Effector CD4-positive, alpha-beta T cell (primary cell): ENCODE data around the gene POLE2.
"Not testable (repeated sequence)": the region's sequence is repeated elsewhere in the genome, so short reads cannot be mapped to it uniquely, and the experiment has no call there.

ENCODE experiments used
- DNase-seq: peaks from one replicate; pipeline ENCODE4 v3.0.0-alpha.2; 2020
- total RNA-seq: gene quantifications from one replicate; lab custom pipeline; 2026; lab: John Stamatoyannopoulos, UW

Gene POLE2
- 3.6 reads per million, percentile 14 among the genes with 10 or more reads in this experiment for total RNA-seq

DNA sequence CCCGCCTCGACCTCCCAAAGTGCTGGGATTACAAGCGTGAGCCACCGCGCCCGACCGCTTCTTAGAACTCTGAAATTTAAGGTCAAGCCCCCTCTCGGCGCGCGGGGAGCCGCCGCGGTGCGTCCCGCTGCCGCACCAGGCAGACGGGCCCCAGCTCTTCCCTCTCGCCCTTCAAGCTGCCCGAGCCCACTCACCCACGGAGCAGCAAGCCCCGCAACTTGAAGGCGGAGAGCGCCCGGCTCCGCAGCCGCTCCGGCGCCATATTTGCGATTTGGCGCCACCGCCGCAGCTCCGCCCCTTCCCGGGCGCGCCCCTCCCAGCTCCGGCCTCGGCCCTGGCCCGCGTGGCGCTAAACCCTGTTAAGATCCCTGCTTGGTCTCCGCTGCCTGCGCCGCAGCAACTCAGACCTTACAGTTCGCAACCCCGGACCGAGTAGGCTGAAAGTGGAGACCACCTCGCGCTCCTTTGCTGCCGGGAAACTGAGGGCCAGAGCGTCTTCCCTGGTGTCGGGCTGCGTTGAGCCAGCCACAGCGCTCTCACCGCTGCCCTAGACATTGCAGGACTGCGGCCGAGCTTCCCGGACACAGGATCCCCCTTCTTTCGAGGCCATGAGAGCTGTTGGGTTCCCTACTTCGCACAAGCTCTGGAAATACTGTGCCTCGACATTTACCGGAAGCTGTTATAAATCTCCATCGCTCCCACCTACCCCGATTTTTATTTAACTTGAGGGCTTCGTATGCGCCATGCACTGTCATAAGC lies at the start of gene POLE2:
TSS of gene POLE2 (minus strand) at position 273 of the 759 bp plus-strand sequence. CDS start at position 262, 11 bp downstream.
- DNase-seq: peak; percentile 60

- DNase-seq: not testable (repeated sequence)
Observed at GRCh38 chr14:49735669-49736068, 47.7 kb upstream of the POLE2 start.

DNA sequence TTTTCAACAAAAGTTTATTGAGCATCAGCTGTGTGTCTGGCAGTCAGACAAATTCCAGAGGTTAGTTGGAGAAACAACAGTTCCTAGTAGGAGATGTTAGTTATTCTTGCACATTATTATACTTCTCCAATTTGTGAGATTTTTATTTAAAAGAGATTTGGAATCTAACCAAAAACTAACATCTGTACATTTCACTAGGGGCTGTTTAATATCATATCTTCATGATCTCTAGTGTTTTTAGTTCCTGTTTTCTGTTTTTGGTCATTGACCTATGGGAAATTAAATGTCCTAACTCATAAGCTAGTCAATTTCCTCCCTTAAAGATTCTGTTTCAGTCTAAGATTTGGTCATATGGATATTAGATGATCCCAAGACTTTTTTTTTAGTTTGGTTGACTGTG lies 45.8 kb upstream of the POLE2 start:
- DNase-seq: no peak

- DNase-seq: no peak
Observed at GRCh38 chr14:49732896-49733295, 44.9 kb upstream of the POLE2 start.

DNA sequence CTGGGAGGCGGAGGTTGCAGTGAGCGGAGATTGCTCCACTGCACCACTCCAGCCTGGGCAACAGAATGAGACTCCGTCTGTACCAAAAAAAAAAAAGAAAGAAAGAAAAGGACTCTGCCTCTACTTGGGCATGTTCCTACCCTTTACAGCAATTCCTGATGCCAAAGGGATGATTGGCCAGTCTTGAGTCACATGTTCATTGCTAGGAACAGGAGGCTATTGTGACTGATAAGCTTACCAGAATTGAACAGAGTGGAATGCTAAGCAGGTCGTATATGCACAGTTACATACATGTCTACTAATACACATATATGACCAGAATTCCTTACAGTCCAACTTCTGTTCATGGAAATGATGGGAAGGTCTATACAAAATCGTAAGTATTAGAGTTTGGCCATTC lies 39.2 kb upstream of the POLE2 start:
- no peak for DNase-seq

DNA sequence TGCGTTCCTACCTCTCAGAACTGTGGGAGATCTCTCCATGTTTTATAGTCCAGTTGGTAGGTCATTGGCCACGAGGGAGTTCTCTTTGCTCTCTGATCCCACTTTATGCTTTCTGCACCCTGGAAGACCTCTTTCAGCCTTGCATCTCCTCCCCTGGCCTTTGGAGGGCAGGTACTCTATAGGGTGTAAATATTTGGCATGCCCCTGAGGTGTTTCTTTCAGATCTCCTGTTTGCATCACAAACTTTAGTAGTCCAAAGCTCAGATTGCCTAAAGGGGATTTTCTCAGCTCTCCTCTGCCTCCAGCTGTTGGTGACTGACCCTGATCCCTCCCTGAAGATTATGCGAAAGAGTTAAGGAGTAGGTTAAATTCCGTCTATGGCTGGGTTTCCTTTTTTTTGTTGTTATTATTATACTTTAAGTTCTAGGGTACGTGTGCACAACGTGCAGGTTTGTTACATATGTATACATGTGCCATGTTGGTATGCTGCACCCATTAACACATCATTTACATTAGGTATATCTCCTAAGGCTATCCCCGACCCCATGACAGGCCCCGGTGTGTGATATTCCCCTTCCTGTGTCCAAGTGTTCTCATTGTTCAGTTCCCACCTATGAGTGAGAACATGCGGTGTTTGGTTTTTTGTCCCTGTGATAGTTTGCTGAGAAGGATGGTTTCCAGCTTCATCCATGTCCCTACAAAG lies 33.9 kb upstream of the POLE2 start:
- DNase-seq: not testable (repeated sequence)

DNA sequence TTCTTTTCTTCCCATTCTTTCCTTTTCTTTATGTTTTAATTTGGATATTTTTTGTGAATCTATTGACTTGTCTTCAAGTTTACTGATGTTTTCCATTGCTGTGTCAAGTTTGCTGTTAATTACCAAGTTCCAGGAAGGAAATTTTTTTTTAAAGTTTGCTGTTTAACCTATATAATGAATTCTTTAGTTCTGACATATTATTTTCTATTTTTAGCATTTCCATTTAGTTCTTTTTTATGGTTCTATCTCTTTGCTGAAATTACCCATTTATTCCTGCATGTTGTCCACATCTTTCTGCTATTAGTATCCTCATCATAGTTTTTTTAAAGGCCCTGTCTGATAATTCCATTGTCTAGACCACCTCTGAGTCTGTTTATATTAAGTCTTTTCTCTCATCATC lies 32.7 kb upstream of the POLE2 start:
- no peak for DNase-seq

- not testable (repeated sequence) for DNase-seq
Observed at GRCh38 chr14:49710993-49711392, 23.0 kb upstream of the POLE2 start.

DNA sequence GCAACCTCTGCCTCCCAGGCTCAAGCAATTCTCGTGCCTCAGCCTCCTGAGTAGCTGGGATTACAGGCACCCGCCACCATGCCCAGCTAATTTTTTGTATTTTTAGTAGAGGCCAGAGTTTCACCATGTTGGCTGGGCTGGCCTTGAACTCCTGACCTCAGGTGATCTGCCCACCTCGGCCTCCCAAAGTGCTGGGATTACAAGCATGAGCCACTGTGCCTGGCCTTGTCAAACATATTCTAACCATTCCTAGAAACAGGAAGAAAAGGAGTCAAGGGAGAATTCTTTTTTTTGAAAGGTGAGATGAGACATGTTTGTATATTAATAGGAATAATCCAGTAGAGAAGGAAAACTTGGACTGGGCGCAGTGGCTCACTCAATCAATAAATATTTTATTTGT lies 16.5 kb upstream of the POLE2 start:
- DNase-seq: not testable (repeated sequence)

DNA sequence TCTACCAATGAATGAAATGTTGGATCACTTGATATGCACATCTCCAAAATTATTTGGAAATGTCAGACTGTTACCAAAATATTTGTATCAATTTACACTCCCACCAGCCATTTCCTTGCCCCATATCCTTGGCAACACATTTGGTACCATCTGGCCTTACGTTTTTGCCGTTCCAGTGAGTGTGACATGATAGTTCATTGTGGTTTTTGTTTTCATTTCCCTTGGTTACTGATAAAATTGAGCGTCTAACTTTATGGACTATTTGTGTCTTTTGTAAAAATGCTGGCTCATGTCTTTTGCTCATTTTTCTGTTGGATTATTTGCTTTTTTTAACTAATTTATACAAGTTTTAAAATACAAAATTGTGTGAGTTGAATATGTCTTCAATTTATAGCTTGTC lies 16.0 kb upstream of the POLE2 start:
- DNase-seq: no peak

- DNase-seq: no peak
Observed at GRCh38 chr14:49702725-49703124, 14.7 kb upstream of the POLE2 start.

DNA sequence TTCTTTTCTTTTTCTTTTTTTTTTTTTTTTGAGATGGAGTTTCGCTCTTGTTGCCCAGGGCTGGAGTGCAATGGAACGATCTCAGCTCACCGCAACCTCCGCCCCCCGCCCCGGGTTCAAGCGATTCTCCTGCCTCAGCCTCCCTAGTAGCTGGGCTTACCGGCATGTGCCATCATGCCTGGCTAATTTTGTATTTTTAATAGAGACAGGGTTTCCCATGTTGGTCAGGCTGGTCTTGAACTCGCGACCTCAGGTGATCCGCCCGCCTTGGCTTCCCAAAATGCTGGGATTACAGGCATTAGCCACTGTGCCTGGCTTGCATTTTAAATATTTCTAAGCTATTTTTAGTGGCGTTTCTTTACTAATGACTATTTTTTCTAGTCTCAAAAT lies 5.7 kb upstream of the POLE2 start:
- DNase-seq: not testable (repeated sequence)

DNA sequence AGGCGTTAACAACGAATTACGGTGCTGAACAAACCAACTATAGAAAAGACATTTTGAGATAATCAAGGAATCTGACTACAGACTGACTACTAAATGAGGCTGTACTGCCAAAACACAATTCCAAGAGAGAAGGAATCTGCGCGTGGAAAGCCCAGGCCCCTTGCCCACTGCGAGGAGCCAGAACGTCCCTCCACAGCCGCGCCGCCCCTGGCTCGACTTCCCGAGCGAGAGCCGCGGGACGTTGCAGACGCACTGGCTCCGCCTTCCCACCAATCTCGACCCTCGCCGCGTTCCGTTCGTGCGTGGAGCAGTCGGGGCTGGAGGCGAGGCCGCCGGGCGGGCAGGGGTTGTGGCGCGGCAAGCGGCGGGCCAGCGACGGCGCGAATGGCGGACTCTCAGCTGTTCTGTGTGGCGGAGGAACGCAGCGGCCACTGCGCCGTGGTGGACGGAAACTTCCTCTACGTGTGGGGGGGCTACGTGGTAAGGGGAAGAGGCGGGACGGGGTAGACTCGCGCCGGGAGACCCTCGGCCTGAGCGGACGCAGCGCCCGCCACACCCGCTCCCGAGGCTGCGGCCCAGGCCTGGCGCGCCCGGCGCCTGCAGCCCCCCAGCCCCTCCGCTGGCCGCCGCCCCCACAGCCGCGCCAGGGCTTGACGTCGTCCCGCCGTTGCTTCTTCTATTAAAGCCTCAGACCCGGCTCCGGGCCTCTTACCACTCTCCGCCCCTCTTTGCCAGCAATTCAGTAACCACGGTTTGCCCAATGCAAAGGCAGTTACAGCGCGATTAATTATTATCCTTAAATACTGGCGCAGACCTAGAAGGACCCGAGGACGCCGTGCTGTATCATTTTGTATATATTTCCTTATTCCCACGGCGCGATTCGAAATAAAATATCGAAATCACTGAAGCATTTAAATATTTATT lies 5.1 kb upstream of the POLE2 start, which contains the start of gene KLHDC1:
TSS of gene KLHDC1 (plus strand) at position 310 of the 924 bp plus-strand sequence. CDS start at position 385, 75 bp downstream.
- DNase-seq: peak; percentile 76

DNA sequence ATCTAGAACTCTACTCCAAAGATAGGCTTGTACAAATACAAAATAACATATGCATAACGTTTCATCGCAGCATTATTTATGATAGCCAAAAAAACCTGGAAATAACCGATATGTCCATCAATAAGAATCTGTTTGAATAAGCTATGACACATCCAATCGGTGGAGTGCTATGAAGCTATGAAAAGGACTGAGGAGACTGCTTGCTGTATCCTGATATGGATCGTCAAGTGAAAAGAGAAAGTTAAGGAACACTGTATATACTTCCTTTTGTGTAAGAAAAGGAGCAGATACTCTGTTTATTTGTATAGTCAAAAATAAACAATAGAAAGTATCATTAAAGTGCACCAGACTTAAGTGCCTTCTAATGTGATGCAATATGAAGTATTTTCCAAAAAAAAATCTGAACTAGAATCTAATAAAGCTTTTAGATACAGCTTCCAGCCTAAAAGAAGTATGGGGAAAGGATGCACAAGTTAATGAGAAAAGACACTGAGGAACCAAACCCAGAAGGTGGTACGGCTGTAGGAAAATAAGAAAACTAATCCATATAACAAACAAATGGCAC lies 4.3 kb upstream of the POLE2 start:
- DNase-seq: no peak

DNA sequence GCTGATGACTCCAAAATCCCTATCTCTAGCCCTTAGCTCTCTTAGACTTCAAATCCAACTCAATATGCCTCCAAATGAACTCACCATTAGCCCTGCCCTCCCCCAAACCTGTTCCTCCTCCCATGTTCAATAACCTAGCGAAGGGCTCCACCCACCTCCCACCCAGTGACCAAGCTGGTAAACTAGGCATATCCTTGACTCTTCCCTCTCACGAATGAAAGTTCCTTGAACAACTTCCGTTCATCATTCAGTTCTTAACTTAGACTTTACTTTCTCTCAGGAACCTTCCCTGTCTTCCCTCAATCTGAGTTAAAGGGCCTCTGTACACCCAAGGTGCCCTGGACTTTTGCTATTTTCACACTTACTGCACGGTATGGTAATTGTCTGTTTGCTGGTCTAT lies 3.0 kb upstream of the POLE2 start:
- no peak for DNase-seq

- no peak for DNase-seq
Observed at GRCh38 chr14:49688701-49689030, 652 bp upstream of the POLE2 start.

DNA sequence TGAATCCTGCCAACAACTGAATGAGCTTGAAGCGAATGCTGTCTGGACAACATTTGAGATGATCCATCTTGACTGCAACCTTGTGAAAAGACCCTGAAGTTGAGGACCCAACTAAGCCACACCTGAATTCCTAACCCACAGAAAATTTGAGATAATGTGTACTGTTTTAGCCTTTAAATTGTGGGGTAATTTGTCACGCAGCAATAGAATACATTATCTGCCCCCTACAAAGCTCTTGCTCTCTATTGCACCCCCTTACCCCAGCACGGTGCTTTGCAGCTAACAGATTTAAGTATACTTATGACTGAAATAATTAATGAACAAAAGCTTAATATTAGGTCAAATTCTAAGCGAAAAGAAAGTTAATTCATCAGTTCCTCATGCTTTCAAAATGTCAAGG lies 1.6 kb downstream of the POLE2 start:
- no peak for DNase-seq

DNA sequence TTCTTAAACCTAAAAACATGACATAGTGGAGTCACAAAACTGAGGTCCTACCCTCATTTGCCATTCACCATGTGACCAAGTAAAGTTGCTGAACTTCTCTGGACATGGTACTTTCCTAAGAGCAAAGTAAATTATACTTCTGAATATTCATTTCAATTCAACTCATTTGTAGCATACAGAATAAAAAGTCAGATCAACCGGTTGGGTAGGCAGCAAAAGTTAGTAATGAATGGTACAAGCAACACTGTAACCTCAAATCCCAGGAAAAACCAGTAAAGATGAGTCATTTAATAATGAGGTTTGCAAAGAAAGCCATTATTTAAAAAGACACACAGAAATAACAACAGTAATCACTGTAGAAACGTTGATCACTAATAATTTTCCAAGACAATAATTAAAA lies 8.7 kb downstream of the POLE2 start:
- no peak for DNase-seq

- no peak for DNase-seq
Observed at GRCh38 chr14:49677643-49678042, 10.4 kb downstream of the POLE2 start.

DNA sequence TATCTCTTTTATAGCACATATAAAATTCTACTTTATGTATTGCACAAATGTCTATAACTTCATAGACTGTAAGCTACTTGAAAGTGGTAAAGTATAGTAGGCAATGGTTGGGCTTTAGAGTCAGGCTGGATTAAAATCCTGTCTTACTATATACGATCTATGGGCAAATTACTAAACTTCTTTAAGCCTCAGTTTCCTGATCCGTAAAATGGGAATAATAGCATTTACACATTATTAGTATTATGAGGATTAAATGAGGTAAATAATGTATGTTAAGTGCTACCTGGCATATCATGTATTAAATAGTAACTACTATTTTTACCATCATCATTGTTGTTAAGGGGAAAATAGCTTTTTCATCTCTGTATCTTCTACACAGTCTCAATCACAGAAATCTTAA lies 14.4 kb downstream of the POLE2 start:
- no peak for DNase-seq

DNA sequence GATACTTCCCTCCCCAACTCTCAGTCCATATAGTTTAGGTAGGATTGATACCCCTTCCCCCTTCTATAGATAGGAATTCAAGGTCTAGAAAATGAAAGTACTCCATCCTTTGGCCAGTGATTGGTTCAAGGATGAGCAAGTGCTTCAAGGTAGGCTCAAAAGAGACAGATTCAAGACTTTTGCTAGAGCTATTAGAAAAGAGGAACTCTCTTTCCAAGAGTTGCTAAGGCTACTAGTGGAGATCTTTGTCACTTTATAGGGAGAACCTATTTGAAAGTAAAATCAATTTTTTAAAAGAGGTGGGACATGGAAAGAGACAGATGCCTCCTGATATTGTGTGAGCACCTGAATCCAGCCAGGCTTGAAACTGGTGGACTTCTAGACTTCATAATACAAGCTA lies 17.5 kb downstream of the POLE2 start:
- DNase-seq: no peak

- DNase-seq: no peak
Observed at GRCh38 chr14:49659526-49660455, 28.2 kb downstream of the POLE2 start.
